Smooth muscle cell (in vitro differentiated cells): ENCODE results near the gene STRIP1. TPM values are rescaled to one million over a fixed set of nuclear protein-coding genes. Genes with fewer than 3 reads are reported as not detected.
A peak's percentile ranks its signal among the peaks of the same experiment; 100 is the strongest.

Experiments
- DNase-seq: peaks from one replicate; lab custom pipeline; 2025; ENCODE audit not compliant: unreplicated experiment; lab: John Stamatoyannopoulos, UW
- H2AFZ ChIP-seq: fragments of 200-600 bp; sonication (generic); 2 replicates; pipeline ENCODE4 v1.6.0; 2016; ENCODE audit warnings: antibody characterized with exemption, low read depth, mild to moderate bottlenecking
- H3F3A ChIP-seq: fragments of 200-600 bp; sonication (generic); 2 replicates; pipeline ENCODE4 v1.6.0; 2017; ENCODE audit warnings: antibody characterized with exemption, low read depth
- H3K27ac ChIP-seq: fragments of 200-600 bp; sonication (generic); 2 replicates; pipeline ENCODE4 v1.5.1; 2016; ENCODE audit warnings: low read depth, mild to moderate bottlenecking
- H3K27me3 ChIP-seq: fragments of 200-600 bp; sonication (generic); 2 replicates; pipeline ENCODE4 v1.6.1; 2016; ENCODE audit warnings: low read depth, mild to moderate bottlenecking
- H3K36me3 ChIP-seq: fragments of 200-600 bp; sonication (generic); 2 replicates; pipeline ENCODE4 v1.5.1; 2016; ENCODE audit warnings: low read depth
- H3K4me1 ChIP-seq: fragments of 200-600 bp; sonication (generic); 2 replicates; pipeline ENCODE4 v1.5.1; 2016; ENCODE audit warnings: low read depth
- H3K4me2 ChIP-seq: fragments of 200-600 bp; sonication (generic); 2 replicates; pipeline ENCODE4 v1.6.0; 2016; ENCODE audit warnings: mild to moderate bottlenecking
- H3K4me3 ChIP-seq: fragments of 200-600 bp; sonication (generic); 2 replicates; pipeline ENCODE4 v1.5.1; 2016; ENCODE audit warnings: mild to moderate bottlenecking
- H3K79me2 ChIP-seq: fragments of 200-600 bp; sonication (generic); 2 replicates; pipeline ENCODE4 v1.6.0; 2016; ENCODE audit warnings: low read depth, mild to moderate bottlenecking
- H3K9ac ChIP-seq: fragments of 200-600 bp; sonication (generic); 2 replicates; pipeline ENCODE4 v1.6.0; 2016; ENCODE audit warnings: low read depth
- H3K9me3 ChIP-seq: fragments of 200-600 bp; sonication (generic); replicated peaks from 2 replicates; pipeline ENCODE4 v1.5.1; 2016; ENCODE audit warnings: low read depth
- H4K20me1 ChIP-seq: fragments of 200-600 bp; sonication (generic); 2 replicates; pipeline ENCODE4 v1.6.0; 2016; ENCODE audit warnings: low read depth
- WGBS: methylation state at CpG from one replicate; pipeline ENCODE4 v1.1.7; 2016; ENCODE audit warnings: low lambda C conversion rate; 5-methylcytosine and 5-hydroxymethylcytosine counted together
- polyA plus RNA-seq: library from polyadenylated mRNA; unstranded; fragments of >200 nt; fragmentation: Nextera tagmentation; extraction: Ambion mirVana; gene quantifications from 2 replicates; pipeline ENCODE4 v1.2.1, GENCODE V29; 2016
- total RNA-seq: library from RNA; depleted of rRNA; stranded (reverse); fragments of >200 nt; gene quantifications from 2 replicates; pipeline ENCODE4 v1.2.3, GENCODE V29; 2014
- TF ChIP-seq, protein P1 (sequence below): fragments of 200-600 bp; sonication (generic); IDR thresholded peaks from 2 replicates; pipeline ENCODE4 v1.5.1; 2017; ENCODE audit warnings: borderline replicate concordance, mild to moderate bottlenecking, antibody characterized with exemption; ENCODE audit not compliant: insufficient read depth, poor library complexity, severe bottlenecking

The STRIP1 gene
- total and polyA plus RNA-seq, 2 experiments from 2014 or later, result 22.5 to 31.2 TPM

DNA sequence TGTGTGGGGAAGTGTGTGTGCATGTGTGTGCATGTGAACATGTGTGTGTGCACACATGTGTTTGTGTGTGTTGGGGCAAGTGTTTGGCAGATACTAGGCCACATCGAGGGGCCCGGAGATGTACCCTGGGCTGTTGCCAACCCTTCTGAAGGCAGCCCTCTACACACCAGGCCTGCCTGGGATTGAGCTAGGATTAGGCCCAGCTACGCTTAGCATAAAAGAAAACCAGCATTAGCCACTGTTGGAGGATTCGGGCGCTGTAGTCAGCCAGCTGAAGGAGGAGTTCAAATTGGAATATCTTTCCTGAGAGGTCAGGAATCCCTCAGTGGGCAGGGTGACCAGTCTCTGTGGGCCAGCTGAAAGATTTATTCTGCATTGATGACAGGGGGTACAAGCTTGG lies 46.6 kb downstream of the STRIP1 start:
- Histone ChIP-seq H3K9ac (no peak overlapping the region), H3K9me3 (no peaks in the 10 kb centered on the region), H3K4me2 (no peak overlapping the region), H3K27ac (no peak overlapping the region), H3F3A (no peaks in the 10 kb centered on the region), H3K79me2 (no peaks in the 10 kb centered on the region), H4K20me1 (no peaks in the 10 kb centered on the region), H2AFZ (no peak overlapping the region), H3K4me1 (peaks cover 18% of the 10 kb centered on the region), H3K27me3 (peaks cover 72% of the 10 kb centered on the region), H3K4me3 (no peak overlapping the region), H3K36me3 (no peaks in the 10 kb centered on the region)
- DNase-seq, result no peak
- WGBS, result 94% methylated on average over 5 of the region's 5 CpGs
- TF ChIP-seq, protein P1, sequence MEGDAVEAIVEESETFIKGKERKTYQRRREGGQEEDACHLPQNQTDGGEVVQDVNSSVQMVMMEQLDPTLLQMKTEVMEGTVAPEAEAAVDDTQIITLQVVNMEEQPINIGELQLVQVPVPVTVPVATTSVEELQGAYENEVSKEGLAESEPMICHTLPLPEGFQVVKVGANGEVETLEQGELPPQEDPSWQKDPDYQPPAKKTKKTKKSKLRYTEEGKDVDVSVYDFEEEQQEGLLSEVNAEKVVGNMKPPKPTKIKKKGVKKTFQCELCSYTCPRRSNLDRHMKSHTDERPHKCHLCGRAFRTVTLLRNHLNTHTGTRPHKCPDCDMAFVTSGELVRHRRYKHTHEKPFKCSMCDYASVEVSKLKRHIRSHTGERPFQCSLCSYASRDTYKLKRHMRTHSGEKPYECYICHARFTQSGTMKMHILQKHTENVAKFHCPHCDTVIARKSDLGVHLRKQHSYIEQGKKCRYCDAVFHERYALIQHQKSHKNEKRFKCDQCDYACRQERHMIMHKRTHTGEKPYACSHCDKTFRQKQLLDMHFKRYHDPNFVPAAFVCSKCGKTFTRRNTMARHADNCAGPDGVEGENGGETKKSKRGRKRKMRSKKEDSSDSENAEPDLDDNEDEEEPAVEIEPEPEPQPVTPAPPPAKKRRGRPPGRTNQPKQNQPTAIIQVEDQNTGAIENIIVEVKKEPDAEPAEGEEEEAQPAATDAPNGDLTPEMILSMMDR, result no peak

DNA sequence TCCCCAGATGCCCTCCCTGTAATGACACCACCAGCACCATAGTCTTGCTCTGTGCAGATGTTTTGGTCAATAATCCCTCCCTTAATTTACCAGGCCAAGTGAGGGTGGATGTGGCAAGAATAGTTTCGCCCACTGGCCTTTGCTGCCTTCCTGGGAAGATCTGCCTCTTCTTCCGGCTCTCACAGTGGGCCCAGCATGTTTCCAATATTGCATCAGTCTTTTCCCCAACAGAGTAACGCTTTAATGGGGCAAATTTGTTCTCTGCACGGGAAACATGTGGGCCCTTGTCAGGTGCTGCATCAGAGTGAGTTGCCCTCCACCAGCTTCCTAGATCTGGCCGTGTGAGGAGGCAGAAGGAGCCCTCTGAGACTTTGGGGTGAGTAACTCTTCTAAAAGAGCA lies 48.1 kb downstream of the STRIP1 start:
- TF ChIP-seq, protein P1, result no peak
- peaks cover 76% of the 10 kb centered on the region for H3K27me3 ChIP-seq
- DNase-seq, result no peak
- H3K36me3 ChIP-seq, result no peaks in the 10 kb centered on the region
- H3K9me3 ChIP-seq, result no peaks in the 10 kb centered on the region
- no peaks in the 10 kb centered on the region for H3F3A ChIP-seq
- no peaks in the 10 kb centered on the region for H4K20me1 ChIP-seq
- no peak overlapping the region for H3K9ac ChIP-seq
- H3K4me1 ChIP-seq, result peaks cover 18% of the 10 kb centered on the region
- H3K79me2 ChIP-seq, result no peaks in the 10 kb centered on the region
- 78% methylated on average over 5 of the region's 5 CpGs for WGBS
- H3K4me2 ChIP-seq, result no peak overlapping the region
- no peak overlapping the region for H3K27ac ChIP-seq
- no peak overlapping the region for H2AFZ ChIP-seq
- no peak overlapping the region for H3K4me3 ChIP-seq

DNA sequence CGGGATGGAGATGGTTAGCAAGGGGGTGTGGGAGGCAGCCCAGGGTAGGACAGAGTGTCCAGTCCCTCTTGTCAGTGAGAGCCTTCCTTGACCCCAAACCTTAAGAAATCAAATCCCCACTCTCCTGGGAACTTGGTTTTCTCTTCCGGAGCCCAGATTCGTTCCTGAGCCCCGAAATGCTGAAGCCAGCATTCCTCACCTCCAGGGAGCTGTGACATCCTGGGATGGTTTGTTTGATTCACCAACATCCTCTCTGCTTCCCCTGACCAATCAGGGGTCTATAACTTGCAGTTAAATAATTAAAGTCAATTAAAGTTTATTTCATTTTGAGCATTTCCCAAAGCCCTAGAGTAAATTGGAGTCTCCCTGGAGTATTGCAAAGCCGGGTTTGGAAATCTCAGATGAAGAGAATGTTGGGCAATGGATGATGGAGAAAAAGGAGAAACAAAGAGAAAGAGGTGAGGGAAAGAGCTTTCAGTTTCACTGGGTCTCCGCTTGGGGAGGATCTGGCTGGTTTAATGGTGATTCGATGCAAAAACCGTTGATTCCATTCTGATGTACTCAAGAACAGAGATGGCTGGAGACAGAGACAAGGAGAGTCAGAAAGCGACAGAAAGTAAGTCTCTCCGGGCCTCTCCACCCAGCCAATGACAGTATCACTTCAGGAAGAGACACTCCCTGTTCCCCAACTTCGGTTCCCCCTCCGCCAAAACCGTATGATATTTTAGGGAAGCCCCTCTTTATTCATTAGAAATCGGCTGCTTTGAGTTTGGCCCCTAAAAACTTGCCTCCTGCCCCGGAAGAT lies 48.8 kb downstream of the STRIP1 start:
- no peaks in the 10 kb centered on the region for H3K9me3 ChIP-seq
- no peak overlapping the region for H2AFZ ChIP-seq
- TF ChIP-seq, protein P1, result no peak
- H3F3A ChIP-seq, result no peaks in the 10 kb centered on the region
- H4K20me1 ChIP-seq, result no peaks in the 10 kb centered on the region
- no peak overlapping the region for H3K27ac ChIP-seq
- H3K4me3 ChIP-seq, result peak overlapping the region; percentile 55
- H3K36me3 ChIP-seq, result no peaks in the 10 kb centered on the region
- no peak overlapping the region for H3K9ac ChIP-seq
- H3K4me1 ChIP-seq, result peaks cover 18% of the 10 kb centered on the region
- no peaks in the 10 kb centered on the region for H3K79me2 ChIP-seq
- 28% methylated on average over 15 of the region's 15 CpGs for WGBS
- peak overlapping the region; percentile 93 for H3K4me2 ChIP-seq
- H3K27me3 ChIP-seq, result peaks cover 74% of the 10 kb centered on the region
- no peak for DNase-seq

DNA sequence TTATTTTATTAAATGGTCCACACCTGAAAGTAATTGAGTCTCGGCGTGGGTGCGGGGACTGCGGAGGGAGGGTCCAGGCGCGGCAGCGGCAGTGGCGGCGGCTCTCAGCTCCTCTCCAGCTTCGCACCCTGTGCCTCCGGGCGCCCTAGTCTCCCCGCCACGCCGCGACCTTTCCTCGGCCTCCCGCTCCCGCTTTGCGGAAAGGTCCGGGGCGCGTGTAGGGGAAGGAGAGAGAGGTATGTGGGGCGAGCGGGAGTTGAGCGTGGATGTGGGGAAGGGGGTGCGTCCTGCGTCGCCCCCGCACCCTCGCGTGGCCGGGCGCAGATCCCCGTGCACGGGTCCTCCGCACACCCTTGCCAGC lies 49.4 kb downstream of the STRIP1 start:
- Histone ChIP-seq H3F3A (no peaks in the 10 kb centered on the region), H3K4me2 (peak overlapping the region; percentile 93), H3K36me3 (no peaks in the 10 kb centered on the region), H3K4me1 (peaks cover 18% of the 10 kb centered on the region), H3K27ac (no peak overlapping the region), H4K20me1 (no peaks in the 10 kb centered on the region), H3K79me2 (no peaks in the 10 kb centered on the region), H2AFZ (peak overlapping the region; percentile 81), H3K27me3 (peaks cover 69% of the 10 kb centered on the region), H3K9me3 (no peaks in the 10 kb centered on the region), H3K9ac (no peak overlapping the region), H3K4me3 (peak overlapping the region; percentile 55)
- TF ChIP-seq, protein P1, result no peak
- DNase-seq, result no peak
- WGBS, result 5% methylated on average over 35 of the region's 37 CpGs
